Endothelial cell of umbilical vein (primary cell): ENCODE measurements around the gene SMOC2. TPM values are rescaled to one million over a fixed set of nuclear protein-coding genes. Genes with fewer than 3 reads are reported as not detected.

Experiments used
- BruUV-seq: library from RNA; stranded (reverse); fragments of 400-500 nt; replicated peaks from 2 replicates; lab custom pipeline; 2021; lab: Mats Ljungman, UMichigan
- CTCF ChIA-PET: fragments of 300-600, 350-600 bp; sonication (Branson Sonifier 250); formaldehyde crosslinking; loops from one replicate; lab custom pipeline; 2021; ENCODE audit warnings: antibody characterized with exemption, inconsistent platforms; lab: Charles Lee
- POLR2A ChIA-PET: fragments of 300-600, 350-600 bp; sonication (Branson Sonifier 250); formaldehyde crosslinking; loops from one replicate; lab custom pipeline; 2021; ENCODE audit warnings: antibody characterized with exemption, inconsistent platforms; lab: Charles Lee
- DNase-seq: peaks from one replicate; pipeline ENCODE4 v3.0.0-alpha.2; 2011; ENCODE audit warnings: low read depth, low spot score
- FAIRE-seq: peaks from 2 replicates; lab custom pipeline; 2011; peaks lifted over from hg19 to GRCh38; lab: Jason Lieb, UNC
- H2AFZ ChIP-seq: 2 replicates; pipeline ENCODE4 v1.6.0; 2012; ENCODE audit warnings: low read depth, low read length, control low read depth, inconsistent platforms
- H3K27ac ChIP-seq: 2 replicates; pipeline ENCODE4 v1.5.1; 2011; ENCODE audit warnings: low read depth, mild to moderate bottlenecking, control low read depth, low read length, moderate library complexity; ENCODE audit not compliant: insufficient read depth
- H3K27me3 ChIP-seq, 2 experiments: 2 replicates each; pipeline versions ENCODE4 v1.6.0 to v1.6.1; 2011; ENCODE audit warnings: low read length in 2 of 2, mixed read lengths in 1 of 2; ENCODE audit not compliant: control insufficient read depth in 2 of 2, insufficient read depth in 2 of 2
- H3K36me3 ChIP-seq, 2 experiments: 2 replicates in 1 of 2; 3 replicates in 1 of 2; pipeline ENCODE4 v1.5.1; 2011; ENCODE audit warnings: low read length in 2 of 2, mild to moderate bottlenecking in 1 of 2, moderate library complexity in 1 of 2; ENCODE audit not compliant: control insufficient read depth in 2 of 2, insufficient read depth in 2 of 2; ENCODE audit errors: extremely low read depth in 1 of 2
- H3K4me1 ChIP-seq: 3 replicates; pipeline ENCODE4 v1.5.1; 2011; ENCODE audit warnings: mild to moderate bottlenecking, low read length; ENCODE audit not compliant: control insufficient read depth, insufficient read depth; ENCODE audit errors: extremely low read depth
- H3K4me2 ChIP-seq: 2 replicates; pipeline ENCODE4 v1.6.1; 2011; ENCODE audit warnings: low read length, control low read depth, mixed read lengths; ENCODE audit not compliant: insufficient read depth
- H3K4me3 ChIP-seq, 3 experiments: fragments of 200-600 bp in 1 of 3; sonication (generic), shearing (Covaris generic) in 1 of 3; replicated peaks in 1 of 3; 2 replicates each; pipeline ENCODE4 v1.5.1; 2011 to 2016; ENCODE audit warnings: control low read depth in 3 of 3, low read length in 3 of 3, mild to moderate bottlenecking in 2 of 3, inconsistent platforms in 1 of 3, low read depth in 1 of 3, moderate library complexity in 1 of 3; ENCODE audit not compliant: insufficient read depth in 1 of 3
- H3K79me2 ChIP-seq: 2 replicates; pipeline ENCODE4 v1.6.0; 2012; ENCODE audit warnings: low read length, inconsistent platforms; ENCODE audit not compliant: control insufficient read depth, insufficient read depth
- H3K9ac ChIP-seq: replicated peaks from 2 replicates; pipeline ENCODE3; 2011; ENCODE audit warnings: low read length, control low read depth; ENCODE audit not compliant: insufficient read depth; ENCODE audit errors: extremely low read depth
- H3K9me1 ChIP-seq: replicated peaks from 3 replicates; pipeline ENCODE4 v1.6.0; 2011; ENCODE audit warnings: mild to moderate bottlenecking, low read length; ENCODE audit not compliant: control insufficient read depth, insufficient read depth; ENCODE audit errors: extremely low read depth
- H3K9me3 ChIP-seq: replicated peaks from 2 replicates; pipeline ENCODE4 v1.5.1; 2012; ENCODE audit warnings: low read length, inconsistent platforms; ENCODE audit not compliant: control insufficient read depth, insufficient read depth
- H4K20me1 ChIP-seq: replicated peaks from 2 replicates; pipeline ENCODE3; 2011; ENCODE audit warnings: mild to moderate bottlenecking, low read length; ENCODE audit not compliant: control insufficient read depth, insufficient read depth; ENCODE audit errors: extremely low read depth
- CTCF ChIP-seq, 2 donors: IDR thresholded peaks; 1 replicate in 1 of 2; 2 replicates in 1 of 2; pipeline ENCODE4 v1.5.1; 2011; ENCODE audit warnings: low read length in 2 of 2, mild to moderate bottlenecking in 2 of 2, moderate library complexity in 2 of 2, control low read depth in 1 of 2, inconsistent platforms in 1 of 2, low read depth in 1 of 2; ENCODE audit not compliant: insufficient read depth in 1 of 2; ENCODE audit errors: extremely low read depth in 1 of 2
- EZH2 ChIP-seq: IDR thresholded peaks from 2 replicates; pipeline ENCODE4 v1.6.1; 2012; ENCODE audit warnings: borderline replicate concordance, low read depth, mild to moderate bottlenecking, moderate library complexity, low read length, inconsistent platforms; ENCODE audit not compliant: severe bottlenecking
- FOS ChIP-seq: IDR thresholded peaks from 2 replicates; pipeline ENCODE4 v1.6.1; 2011; ENCODE audit warnings: mild to moderate bottlenecking, low read length, moderate library complexity, borderline replicate concordance; ENCODE audit not compliant: insufficient read depth
- GATA2 ChIP-seq: IDR thresholded peaks from 2 replicates; pipeline ENCODE4 v1.7.0; 2011; ENCODE audit warnings: low read depth, mild to moderate bottlenecking, moderate library complexity, mixed read lengths, low read length; ENCODE audit not compliant: insufficient read length, insufficient read depth
- JUN ChIP-seq: IDR thresholded peaks from 2 replicates; pipeline ENCODE4 v1.6.1; 2011; ENCODE audit warnings: borderline replicate concordance, low read depth; ENCODE audit not compliant: insufficient read length, insufficient read depth
- MAX ChIP-seq: IDR thresholded peaks from 2 replicates; pipeline ENCODE4 v1.6.1; 2011; ENCODE audit not compliant: insufficient read depth, insufficient read length
- MYC ChIP-seq: IDR thresholded peaks from one replicate; pipeline ENCODE4 v1.6.1; 2011; ENCODE audit warnings: mild to moderate bottlenecking, low read depth, low read length
- POLR2A ChIP-seq: IDR thresholded peaks from 2 replicates; pipeline ENCODE4 v1.6.1; 2012; ENCODE audit warnings: low read depth, mild to moderate bottlenecking, control low read depth, low read length
- POLR2AphosphoS5 ChIP-seq: IDR thresholded peaks from 2 replicates; pipeline ENCODE4 v1.6.1; 2012; ENCODE audit warnings: low read depth, mild to moderate bottlenecking, control low read depth, low read length, moderate library complexity; ENCODE audit not compliant: insufficient read depth
- dilution Hi-C: fragments of 300-500 bp; cut with MboI; formaldehyde crosslinking; loops from one replicate; pipeline ENCODE4 v1.15.0; 2019; ENCODE audit warnings: low sequenced_read_pairs; ENCODE audit not compliant: extremely low pct_ligation_motif_present
- intact Hi-C: fragments of 100-400 bp; cut with micrococcal nuclease; formaldehyde crosslinking; loops from one replicate; pipeline ENCODE4 v1.10.0; 2022
- polyA plus RNA-seq, 4 experiments: library from polyadenylated mRNA; depleted of rRNA in 3 of 4; stranded (reverse) in 3 of 4; unstranded in 1 of 4; fragments of >200 nt; gene quantifications; 2 replicates each; pipeline versions ENCODE4 v1.2.1 to v1.2.3, GENCODE V29; 2011 to 2012; ENCODE audit warnings: missing spikeins in 1 of 4
- total RNA-seq: library from RNA; stranded (reverse); gene quantifications from 2 replicates; pipeline ENCODE4 v1.2.3, GENCODE V29; 2021

SMOC2 gene
- total and polyA plus RNA-seq, 2 donors (not counting 3 experiments of a cell fraction or from before 2014, with no cell fraction given): not detected

GRCh38 chr6:168504366-168504765 lies 63.4 kb downstream of the SMOC2 start:
- Histone ChIP-seq H3K9me1 (no peaks in the 10 kb centered on the region), H3K27ac (no peak overlapping the region), H3K9me3 (no peaks in the 10 kb centered on the region), H3K79me2 (no peaks in the 10 kb centered on the region), H3K4me1 (no peaks in the 10 kb centered on the region), H3K4me3 (no peak overlapping the region), H3K4me2 (no peak overlapping the region), H4K20me1 (no peaks in the 10 kb centered on the region), H2AFZ (no peak overlapping the region), H3K36me3 (no peaks in the 10 kb centered on the region), H3K9ac (no peak overlapping the region), H3K27me3 (no peaks in the 10 kb centered on the region)
- FAIRE-seq: no peak
- TF ChIP-seq CTCF (IDR thresholded peaks at IDR 0.05; ENCODE audit: extremely low read depth in 1 of 2, insufficient read depth in 1 of 2, low read depth in 1 of 2, low read length in 2 of 2) (no peak), POLR2AphosphoS5 (no peak), FOS (no peak), POLR2A (no peak), MYC (no peak), GATA2 (no peak), JUN (no peak), EZH2 (no peak), MAX (no peak)
- intact Hi-C loops: no loop called here
- dilution Hi-C loops: no loop called here
- POLR2A ChIA-PET: no interaction called here
- CTCF ChIA-PET: no interaction called here
- no TSS peak for BruUV-seq
- no peak for DNase-seq
